HEK293T (cell line): Measurements from ENCODE around the gene MBNL2.

Source experiments
- FOXA1 ChIP-seq: fragments of 450-650 bp; IDR thresholded peaks from 2 replicates; pipeline ENCODE4 v1.6.1; 2016; ENCODE audit warnings: mild to moderate bottlenecking
- LEF1 ChIP-seq: fragments of 450-650 bp; IDR thresholded peaks from 2 replicates; pipeline ENCODE4 v1.6.1; 2017; ENCODE audit warnings: mild to moderate bottlenecking, borderline replicate concordance
- NFRKB ChIP-seq: fragments of 450-650 bp; IDR thresholded peaks from 2 replicates; pipeline ENCODE4 v1.6.1; 2016; ENCODE audit warnings: mild to moderate bottlenecking, moderate library complexity
- PKNOX1 ChIP-seq: fragments of 450-650 bp; IDR thresholded peaks from 2 replicates; pipeline ENCODE4 v1.6.1; 2016
- TARDBP ChIP-seq: fragments of 450-650 bp; IDR thresholded peaks from 2 replicates; pipeline ENCODE4 v1.6.1; 2016

GRCh38 chr13:97364827-97365226 is 142.7 kb downstream of the MBNL2 start:
- TF ChIP-seq NFRKB = no peak
- TF ChIP-seq TARDBP = no peak
- no peak for TF ChIP-seq LEF1
- TF ChIP-seq PKNOX1 = no peak
- no peak for TF ChIP-seq FOXA1
